ENCODE results near the gene LIPN. TPM values are rescaled to one million over a fixed set of nuclear protein-coding genes. Genes with fewer than 3 reads are reported as not detected.

LIPN gene
- total RNA-seq = not detected in 2 replicates

GRCh38 chr10:88759366-88760101 lies at the start of gene LIPN:
TSS of gene LIPN (plus strand) at chr10:88760020. CDS start at chr10:88761406, 1,386 bp downstream.

GRCh38 chr10:88802523-88803285 lies 42.9 kb downstream of the LIPN start, which contains the start of gene LIPM:
TSS of gene LIPM (plus strand) at chr10:88802730. CDS start at chr10:88802897, 167 bp downstream.

Other genes starting within 250 kb of the LIPN start
- 19.6 and 20.8 TPM in 2 replicates for gene RNLS, start 176.7 kb upstream of the LIPN start, total RNA-seq
- under 0.01 TPM in 1 of 2 replicates, not detected in the other for gene LIPJ, start 173.3 kb upstream of the LIPN start, total RNA-seq
- not detected in 2 replicates for gene LIPF, start 95.6 kb upstream of the LIPN start, total RNA-seq
- not detected in 2 replicates for gene LIPK, start 53.8 kb upstream of the LIPN start, total RNA-seq
- gene LIPM, start 42.7 kb downstream of the LIPN start, total RNA-seq = not detected in 2 replicates
- gene ANKRD22, start 91.8 kb downstream of the LIPN start, total RNA-seq = 0.16 TPM in 1 of 2 replicates, not detected in the other
- gene STAMBPL1, start 120.2 kb downstream of the LIPN start, total RNA-seq = 22.7 and 30.5 TPM in 2 replicates
- 271 and 376 TPM in 2 replicates for gene ACTA2, start 192.8 kb downstream of the LIPN start, total RNA-seq
- gene FAS, start 230.8 kb downstream of the LIPN start, total RNA-seq = 76.9 and 77.9 TPM in 2 replicates